HL-60 (cell line): Measurements from ENCODE around the gene ULK1.

ENCODE experiments used
- CTCF ChIP-seq: IDR thresholded peaks from one replicate; pipeline ENCODE4 v1.5.1; 2011; ENCODE audit warnings: low read length, control low read depth, inconsistent platforms; ENCODE audit not compliant: insufficient read depth
- GABPA ChIP-seq: IDR thresholded peaks from 2 replicates; pipeline ENCODE4 v1.6.1; 2012; ENCODE audit warnings: low read depth
- POLR2AphosphoS5 ChIP-seq: IDR thresholded peaks from 2 replicates; pipeline ENCODE4 v1.6.1; 2012; ENCODE audit warnings: low read depth
- SPI1 ChIP-seq: IDR thresholded peaks from 2 replicates; pipeline ENCODE4 v1.6.1; 2012; ENCODE audit warnings: low read depth, mild to moderate bottlenecking, borderline replicate concordance
- TF ChIP-seq, protein P1 (sequence below): IDR thresholded peaks from 2 replicates; pipeline ENCODE4 v1.6.1; 2012; ENCODE audit warnings: low read depth; ENCODE audit not compliant: insufficient replicate concordance

DNA sequence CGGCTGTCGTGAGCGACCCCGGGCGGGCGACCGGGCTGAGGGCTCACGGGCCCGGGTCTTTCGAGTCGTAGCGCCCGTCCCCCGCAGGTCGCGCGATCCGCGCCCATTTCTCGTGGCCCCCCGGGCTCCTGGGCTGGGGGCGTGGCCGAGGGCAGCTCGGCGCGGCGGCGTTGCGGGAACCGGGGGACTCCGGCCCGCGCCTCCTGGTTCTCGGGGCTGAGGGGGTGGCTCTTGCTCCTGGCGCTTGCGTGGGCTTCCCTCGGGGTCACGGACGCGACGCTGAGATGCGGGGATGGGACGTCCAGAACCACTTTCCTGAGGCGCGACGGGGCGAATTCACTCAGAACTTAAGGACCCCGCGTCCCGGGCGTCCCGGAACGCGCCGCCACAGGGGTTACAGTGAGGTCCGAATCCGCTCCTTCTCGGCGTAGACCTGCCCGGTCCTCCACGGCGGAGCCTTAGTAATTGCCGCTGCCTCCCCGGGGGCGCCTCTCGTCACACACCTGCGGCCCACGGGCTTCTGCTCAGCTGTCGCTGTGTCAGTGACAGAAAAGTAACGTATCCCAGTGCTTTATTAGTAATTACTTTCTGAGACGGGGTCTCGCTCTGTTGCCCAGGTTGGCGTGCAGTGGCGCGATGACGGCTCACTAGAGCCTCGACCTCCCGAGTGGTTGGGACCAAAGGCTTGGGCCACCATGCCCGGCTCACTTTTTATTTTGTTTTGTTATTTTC, 55.9 kb downstream of the ULK1 start:
- TF ChIP-seq CTCF: no peak
- TF ChIP-seq POLR2AphosphoS5: no peak
- no peak for TF ChIP-seq GABPA
- TF ChIP-seq, protein P1, sequence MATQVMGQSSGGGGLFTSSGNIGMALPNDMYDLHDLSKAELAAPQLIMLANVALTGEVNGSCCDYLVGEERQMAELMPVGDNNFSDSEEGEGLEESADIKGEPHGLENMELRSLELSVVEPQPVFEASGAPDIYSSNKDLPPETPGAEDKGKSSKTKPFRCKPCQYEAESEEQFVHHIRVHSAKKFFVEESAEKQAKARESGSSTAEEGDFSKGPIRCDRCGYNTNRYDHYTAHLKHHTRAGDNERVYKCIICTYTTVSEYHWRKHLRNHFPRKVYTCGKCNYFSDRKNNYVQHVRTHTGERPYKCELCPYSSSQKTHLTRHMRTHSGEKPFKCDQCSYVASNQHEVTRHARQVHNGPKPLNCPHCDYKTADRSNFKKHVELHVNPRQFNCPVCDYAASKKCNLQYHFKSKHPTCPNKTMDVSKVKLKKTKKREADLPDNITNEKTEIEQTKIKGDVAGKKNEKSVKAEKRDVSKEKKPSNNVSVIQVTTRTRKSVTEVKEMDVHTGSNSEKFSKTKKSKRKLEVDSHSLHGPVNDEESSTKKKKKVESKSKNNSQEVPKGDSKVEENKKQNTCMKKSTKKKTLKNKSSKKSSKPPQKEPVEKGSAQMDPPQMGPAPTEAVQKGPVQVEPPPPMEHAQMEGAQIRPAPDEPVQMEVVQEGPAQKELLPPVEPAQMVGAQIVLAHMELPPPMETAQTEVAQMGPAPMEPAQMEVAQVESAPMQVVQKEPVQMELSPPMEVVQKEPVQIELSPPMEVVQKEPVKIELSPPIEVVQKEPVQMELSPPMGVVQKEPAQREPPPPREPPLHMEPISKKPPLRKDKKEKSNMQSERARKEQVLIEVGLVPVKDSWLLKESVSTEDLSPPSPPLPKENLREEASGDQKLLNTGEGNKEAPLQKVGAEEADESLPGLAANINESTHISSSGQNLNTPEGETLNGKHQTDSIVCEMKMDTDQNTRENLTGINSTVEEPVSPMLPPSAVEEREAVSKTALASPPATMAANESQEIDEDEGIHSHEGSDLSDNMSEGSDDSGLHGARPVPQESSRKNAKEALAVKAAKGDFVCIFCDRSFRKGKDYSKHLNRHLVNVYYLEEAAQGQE: no peak
- TF ChIP-seq SPI1: no peak
